Occipital lobe (tissue), 3 donors: ENCODE results near the gene ATP1B3. TPM values are rescaled to one million over a fixed set of nuclear protein-coding genes. Genes with fewer than 3 reads are reported as not detected.
"Not testable (repeated sequence)": the region's sequence is repeated elsewhere in the genome, so short reads cannot be mapped to it uniquely, and the experiment has no call there.

Experiments used
- DNase-seq: peaks from one replicate; lab custom pipeline; 2025; lab: John Stamatoyannopoulos, UW
- small RNA-seq: library from RNA; depleted of rRNA; stranded (forward); fragments of <200 nt; gene quantifications from one replicate; pipeline ENCODE3, GENCODE V24; 2014
- total RNA-seq: library from RNA; depleted of rRNA; stranded (reverse); fragments of >200 nt; gene quantifications from one replicate; pipeline ENCODE4 v1.2.3, GENCODE V29; 2014

ATP1B3 gene
- total RNA-seq, 1 donor from 2014 or later = 40.7 TPM

GRCh38 chr3:141942006-141942405 is 65.6 kb downstream of the ATP1B3 start:
- DNase-seq = no peak

- DNase-seq = no peak
These were observed 69.5 kb downstream of the ATP1B3 start for GRCh38 chr3:141945726-141946485.

GRCh38 chr3:141949399-141949798 is 73.0 kb downstream of the ATP1B3 start:
- no peak for DNase-seq

- DNase-seq = no peak
These were observed 73.5 kb downstream of the ATP1B3 start for GRCh38 chr3:141949972-141950371.

GRCh38 chr3:141950572-141951493 is 74.4 kb downstream of the ATP1B3 start:
- no peak for DNase-seq

GRCh38 chr3:141952611-141953010 is 76.2 kb downstream of the ATP1B3 start:
- no peak for DNase-seq

GRCh38 chr3:141955175-141955574 is 78.7 kb downstream of the ATP1B3 start:
- DNase-seq = no peak

- no peak for DNase-seq
These were observed 83.4 kb downstream of the ATP1B3 start for GRCh38 chr3:141959589-141960554.

GRCh38 chr3:141960731-141961130 is 84.3 kb downstream of the ATP1B3 start:
- no peak for DNase-seq

- DNase-seq = no peak
These were observed 86.9 kb downstream of the ATP1B3 start for GRCh38 chr3:141963301-141963700.

- DNase-seq = no peak
These were observed 89.0 kb downstream of the ATP1B3 start for GRCh38 chr3:141965471-141965870.

GRCh38 chr3:141969711-141970110 is 93.3 kb downstream of the ATP1B3 start:
- no peak for DNase-seq

- DNase-seq = no peak
These were observed 95.1 kb downstream of the ATP1B3 start for GRCh38 chr3:141971571-141971970.

GRCh38 chr3:141972399-141972798 is 96.0 kb downstream of the ATP1B3 start:
- DNase-seq = no peak

- DNase-seq = not testable (repeated sequence)
These were observed 98.3 kb downstream of the ATP1B3 start for GRCh38 chr3:141974777-141975176.

Small RNA genes lying within 50 kb of the gene (small RNA-seq; reads per million reads assigned to genes)
- not detected for gene HMGN2P25
- not detected for gene RNU6-509P

Other genes with a start within 250 kb of the ATP1B3 start
- 31.0 TPM for gene RNF7, start 138.3 kb upstream of the ATP1B3 start, total RNA-seq
- not detected for gene GRK7, start 113.2 kb upstream of the ATP1B3 start, total RNA-seq